EH (cell line): ENCODE data around the gene CPXM2.

ENCODE experiments used
- DNase-seq: peaks from one replicate; pipeline ENCODE4 v3.0.0-alpha.2; 2015; ENCODE audit warnings: low read depth

Gene CPXM2

GRCh38 chr10:123904834-123905409 is 13.3 kb upstream of the CPXM2 start:
- DNase-seq: no peak

- DNase-seq: no peak
Measured at GRCh38 chr10:123903621-123904020, 12.0 kb upstream of the CPXM2 start.

GRCh38 chr10:123901621-123902020 is 10.0 kb upstream of the CPXM2 start:
- DNase-seq: no peak

GRCh38 chr10:123897146-123897545 is 5.5 kb upstream of the CPXM2 start:
- no peak for DNase-seq

- DNase-seq: no peak
Measured at GRCh38 chr10:123896246-123896927, 4.8 kb upstream of the CPXM2 start.

- no peak for DNase-seq
Measured at GRCh38 chr10:123893651-123894050, 2.0 kb upstream of the CPXM2 start.

GRCh38 chr10:123890756-123891143 is 857 bp downstream of the CPXM2 start:
- no peak for DNase-seq

GRCh38 chr10:123890226-123890625 is 1.4 kb downstream of the CPXM2 start:
- no peak for DNase-seq

GRCh38 chr10:123889821-123890220 is 1.8 kb downstream of the CPXM2 start:
- no peak for DNase-seq

- no peak for DNase-seq
Measured at GRCh38 chr10:123888751-123889150, 2.9 kb downstream of the CPXM2 start.

- no peak for DNase-seq
Measured at GRCh38 chr10:123888256-123888655, 3.4 kb downstream of the CPXM2 start.

- no peak for DNase-seq
Measured at GRCh38 chr10:123886292-123886691, 5.3 kb downstream of the CPXM2 start.

- DNase-seq: no peak
Measured at GRCh38 chr10:123885406-123886170, 6.0 kb downstream of the CPXM2 start.

GRCh38 chr10:123884907-123885381 is 6.7 kb downstream of the CPXM2 start:
- no peak for DNase-seq

GRCh38 chr10:123884351-123884906 is 7.2 kb downstream of the CPXM2 start:
- DNase-seq: no peak

GRCh38 chr10:123883673-123884320 is 7.8 kb downstream of the CPXM2 start:
- peak; percentile 9 for DNase-seq

GRCh38 chr10:123882681-123883445 is 8.7 kb downstream of the CPXM2 start:
- DNase-seq: no peak

- no peak for DNase-seq
Measured at GRCh38 chr10:123882177-123882576, 9.4 kb downstream of the CPXM2 start.

GRCh38 chr10:123879606-123880257 is 11.9 kb downstream of the CPXM2 start:
- no peak for DNase-seq

- peak; percentile 63 for DNase-seq
Measured at GRCh38 chr10:123878666-123879303, 12.8 kb downstream of the CPXM2 start.
